ENCODE results near the gene SCN3A. TPM values are rescaled to one million over a fixed set of nuclear protein-coding genes. Genes with fewer than 3 reads are reported as not detected.

SCN3A gene
- polyA plus RNA-seq, 1 experiment: 0.17 TPM

DNA sequence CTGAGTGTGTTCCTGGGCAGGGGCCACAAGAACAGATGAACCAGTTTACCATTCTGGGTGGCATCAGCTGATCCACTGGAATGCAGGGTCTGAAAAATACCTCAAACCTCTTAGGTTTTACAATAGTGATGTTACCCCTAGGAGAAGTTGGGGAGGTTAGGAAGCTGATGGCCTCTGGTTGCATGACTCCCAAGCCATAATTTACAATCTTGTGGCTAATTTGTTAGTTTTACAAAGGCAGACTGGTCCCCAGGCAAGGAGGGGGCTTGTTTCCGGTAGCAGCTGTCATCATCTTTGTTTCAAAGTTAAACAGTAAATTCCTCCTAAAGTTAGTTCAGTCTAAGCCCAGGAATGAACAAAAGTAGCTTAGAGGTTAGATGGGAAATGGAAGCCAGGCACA lies 134.7 kb downstream of the SCN3A start:
- POLR2A ChIA-PET: no interaction called here
- peaks cover under 1% of the 10 kb centered on the region; the same call in 1 of the 2 replicates for H3K9me3 ChIP-seq (ENCODE audit: control insufficient read depth, insufficient read depth, low read length)
- H3K4me3 ChIP-seq (ENCODE audit: low read depth, low read length): no peak overlapping the region
- CTCF ChIA-PET: interaction anchor here (0.7 to 1.7 kb wide), 3 partner anchors 22 to 134 kb away, joined by 4 to 9 read pairs (median 6); partner anchors contain the start of gene SCN3A
- no peaks in the 10 kb centered on the region for H3K27me3 ChIP-seq (ENCODE audit: control insufficient read depth, insufficient read depth, low read length)
- DNase-seq (ENCODE audit: low read depth, low spot score): no peak
- TF ChIP-seq, protein P1, sequence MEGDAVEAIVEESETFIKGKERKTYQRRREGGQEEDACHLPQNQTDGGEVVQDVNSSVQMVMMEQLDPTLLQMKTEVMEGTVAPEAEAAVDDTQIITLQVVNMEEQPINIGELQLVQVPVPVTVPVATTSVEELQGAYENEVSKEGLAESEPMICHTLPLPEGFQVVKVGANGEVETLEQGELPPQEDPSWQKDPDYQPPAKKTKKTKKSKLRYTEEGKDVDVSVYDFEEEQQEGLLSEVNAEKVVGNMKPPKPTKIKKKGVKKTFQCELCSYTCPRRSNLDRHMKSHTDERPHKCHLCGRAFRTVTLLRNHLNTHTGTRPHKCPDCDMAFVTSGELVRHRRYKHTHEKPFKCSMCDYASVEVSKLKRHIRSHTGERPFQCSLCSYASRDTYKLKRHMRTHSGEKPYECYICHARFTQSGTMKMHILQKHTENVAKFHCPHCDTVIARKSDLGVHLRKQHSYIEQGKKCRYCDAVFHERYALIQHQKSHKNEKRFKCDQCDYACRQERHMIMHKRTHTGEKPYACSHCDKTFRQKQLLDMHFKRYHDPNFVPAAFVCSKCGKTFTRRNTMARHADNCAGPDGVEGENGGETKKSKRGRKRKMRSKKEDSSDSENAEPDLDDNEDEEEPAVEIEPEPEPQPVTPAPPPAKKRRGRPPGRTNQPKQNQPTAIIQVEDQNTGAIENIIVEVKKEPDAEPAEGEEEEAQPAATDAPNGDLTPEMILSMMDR (IDR thresholded peaks at IDR 0.05; ENCODE audit: low read depth, low read length): no peak
- H3K27ac ChIP-seq (ENCODE audit: low read depth, low read length): no peak overlapping the region

DNA sequence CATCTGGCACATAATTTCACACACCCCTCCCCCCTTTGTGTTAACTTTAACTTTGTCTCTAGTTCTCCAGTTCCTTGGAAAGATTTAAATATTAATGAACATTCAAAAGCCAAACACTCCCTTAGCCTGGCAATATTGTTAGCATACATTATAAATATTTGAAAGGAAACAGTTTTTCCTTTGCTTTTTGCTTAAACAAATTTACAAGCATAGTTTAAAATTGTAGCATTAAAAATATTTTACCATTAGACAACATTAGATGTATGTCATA lies 135.4 kb downstream of the SCN3A start:
- no peak for DNase-seq (ENCODE audit: low read depth, low spot score)
- Histone ChIP-seq H3K4me3 (ENCODE audit: low read depth, low read length) (peak overlapping the region; percentile 25), H3K27ac (ENCODE audit: low read depth, low read length) (no peak overlapping the region), H3K27me3 (ENCODE audit: control insufficient read depth, insufficient read depth, low read length) (no peaks in the 10 kb centered on the region), H3K9me3 (ENCODE audit: control insufficient read depth, insufficient read depth, low read length) (no peaks in the 10 kb centered on the region)
- ChIA-PET POLR2A (no interaction called here), CTCF (interaction anchor here (1.6 to 1.7 kb wide), 2 partner anchors 52 to 135 kb away, joined by 5 to 9 read pairs; partner anchors contain the start of gene SCN3A)
- TF ChIP-seq, protein P1 (IDR thresholded peaks at IDR 0.05; ENCODE audit: low read depth, low read length): no peak

DNA sequence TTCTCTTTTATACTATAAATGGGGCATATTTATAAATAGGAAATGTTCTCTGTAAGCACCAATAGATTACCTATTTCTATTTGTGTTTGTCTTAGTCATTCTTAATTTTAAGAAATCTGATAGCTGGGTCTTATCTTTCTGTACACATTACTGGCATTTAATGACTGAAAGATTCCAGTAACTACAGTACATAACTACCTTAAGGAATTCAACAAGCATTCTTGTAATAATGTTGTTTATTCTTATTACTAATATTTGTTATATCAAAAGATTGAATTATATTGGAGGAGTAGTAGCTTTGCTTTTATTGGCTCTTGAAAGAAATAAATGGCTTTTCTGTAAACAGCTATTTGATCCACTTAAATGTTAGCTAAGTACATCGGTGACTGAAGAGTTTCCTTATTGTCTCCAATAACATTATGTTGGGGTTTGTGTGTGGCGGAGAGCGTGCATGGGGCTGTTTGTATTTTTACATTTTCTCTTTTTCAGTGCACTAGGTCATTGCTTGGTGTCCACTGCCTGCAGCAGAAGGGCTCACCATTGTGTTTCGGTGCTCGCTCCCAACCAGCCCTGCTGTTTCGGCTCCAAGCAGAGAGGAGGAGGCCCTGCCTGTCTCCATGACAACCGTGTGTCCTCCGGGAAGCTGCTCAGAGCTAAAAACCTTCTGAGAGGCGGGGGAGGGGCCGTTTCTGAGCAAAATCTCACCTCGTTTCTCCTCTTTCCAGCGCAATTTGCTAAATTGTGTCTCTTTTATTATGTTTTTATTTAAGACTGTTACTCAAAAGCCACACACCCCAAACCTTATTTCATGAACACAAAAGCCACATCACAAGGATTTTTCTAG lies 136.0 kb downstream of the SCN3A start:
- peak overlapping the region; percentile 25 for H3K4me3 ChIP-seq (ENCODE audit: low read depth, low read length)
- POLR2A ChIA-PET: no interaction called here

DNA sequence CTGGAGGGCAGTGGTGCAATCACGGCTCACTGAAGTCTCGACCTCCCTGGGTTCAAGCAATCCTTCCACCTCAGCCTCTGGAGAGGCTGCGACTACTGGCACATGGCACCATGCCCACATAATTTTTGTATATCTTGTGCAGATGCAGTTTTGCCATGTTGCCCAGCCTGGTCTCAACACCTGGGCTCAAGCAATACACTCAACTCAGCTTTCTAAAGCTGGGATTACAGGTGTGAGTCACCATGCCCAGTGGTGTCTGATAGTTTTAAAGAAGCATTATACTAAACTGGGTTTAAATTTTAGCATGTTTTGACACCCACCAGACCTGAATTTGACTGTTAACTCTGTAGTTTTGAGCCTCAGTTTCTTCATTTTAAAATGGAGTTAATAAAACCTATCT lies 139.1 kb downstream of the SCN3A start:
- Histone ChIP-seq H3K4me3 (ENCODE audit: low read depth, low read length) (no peak overlapping the region), H3K27ac (ENCODE audit: low read depth, low read length) (no peak overlapping the region), H3K9me3 (ENCODE audit: control insufficient read depth, insufficient read depth, low read length) (no peaks in the 10 kb centered on the region), H3K27me3 (ENCODE audit: control insufficient read depth, insufficient read depth, low read length) (no peaks in the 10 kb centered on the region)
- ChIA-PET CTCF (interaction anchor here (0.6 to 2.3 kb wide), 2 partner anchors 50 to 229 kb away, joined by 3 to 5 read pairs; no protein-coding TSS in a partner anchor), POLR2A (no interaction called here)
- TF ChIP-seq, protein P1 (IDR thresholded peaks at IDR 0.05; ENCODE audit: low read depth, low read length): no peak
- DNase-seq (ENCODE audit: low read depth, low spot score): no peak

More for the DNA sequence above, 136.0 kb downstream of the SCN3A start:
- CTCF ChIA-PET: interaction anchor here (0.7 to 1.7 kb wide), 6 partner anchors 10 to 330 kb away, joined by 3 to 9 read pairs (median 4); partner anchors contain the start of gene SCN3A
- Histone ChIP-seq H3K27ac (ENCODE audit: low read depth, low read length) (no peak overlapping the region), H3K9me3 (ENCODE audit: control insufficient read depth, insufficient read depth, low read length) (no peaks in the 10 kb centered on the region), H3K27me3 (ENCODE audit: control insufficient read depth, insufficient read depth, low read length) (no peaks in the 10 kb centered on the region)
- DNase-seq (ENCODE audit: low read depth, low spot score): peak; percentile 3
- TF ChIP-seq, protein P1 (IDR thresholded peaks at IDR 0.05; ENCODE audit: low read depth, low read length): no peak

DNA sequence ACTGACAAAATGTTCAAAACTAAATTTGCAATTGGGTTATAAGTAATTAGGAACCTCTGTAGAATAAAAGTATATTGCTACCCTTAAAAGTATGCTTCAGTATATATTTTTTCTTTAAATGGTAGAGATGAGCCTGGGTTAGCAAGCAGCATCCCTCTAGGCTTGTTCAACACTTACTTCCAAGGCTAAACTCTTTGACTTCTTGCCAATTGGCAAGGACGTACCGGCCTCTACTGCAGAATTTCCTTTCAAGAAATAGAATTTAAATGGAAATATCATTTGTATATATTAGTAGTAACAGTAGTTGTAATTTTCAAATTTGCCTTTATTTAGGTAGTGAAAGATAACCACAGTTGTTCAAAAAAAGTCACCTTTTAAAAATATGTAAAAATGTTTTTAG lies 143.4 kb downstream of the SCN3A start:
- no peaks in the 10 kb centered on the region for H3K27me3 ChIP-seq (ENCODE audit: control insufficient read depth, insufficient read depth, low read length)
- no peak for DNase-seq (ENCODE audit: low read depth, low spot score)
- H3K9me3 ChIP-seq (ENCODE audit: control insufficient read depth, insufficient read depth, low read length): no peaks in the 10 kb centered on the region
- POLR2A ChIA-PET: no interaction called here
- CTCF ChIA-PET: interaction anchor here (0.7 kb wide), 1 partner anchor 46 kb away, joined by 3 read pairs; no protein-coding TSS in a partner anchor
- TF ChIP-seq, protein P1 (IDR thresholded peaks at IDR 0.05; ENCODE audit: low read depth, low read length): no peak
- H3K4me3 ChIP-seq (ENCODE audit: low read depth, low read length): no peak overlapping the region
- H3K27ac ChIP-seq (ENCODE audit: low read depth, low read length): no peak overlapping the region
